Measurements from ENCODE around the gene QSER1.
"Not testable (repeated sequence)": the region's sequence is repeated elsewhere in the genome, so short reads cannot be mapped to it uniquely, and the experiment has no call there.

QSER1 gene

GRCh38 chr11:32892355-32893092, at the start of gene QSER1:
QSER1 (plus strand) TSS chr11:32892811; CDS start chr11:32893126, 315 bp downstream.
- peak; percentile 86 for DNase-seq

GRCh38 chr11:32843544-32843943, 49.1 kb upstream of the QSER1 start:
- no peak for DNase-seq

- DNase-seq, result no peak
Observed at GRCh38 chr11:32847511-32847910, 45.1 kb upstream of the QSER1 start.

GRCh38 chr11:32849761-32850160, 42.9 kb upstream of the QSER1 start:
- DNase-seq, result no peak

DNA sequence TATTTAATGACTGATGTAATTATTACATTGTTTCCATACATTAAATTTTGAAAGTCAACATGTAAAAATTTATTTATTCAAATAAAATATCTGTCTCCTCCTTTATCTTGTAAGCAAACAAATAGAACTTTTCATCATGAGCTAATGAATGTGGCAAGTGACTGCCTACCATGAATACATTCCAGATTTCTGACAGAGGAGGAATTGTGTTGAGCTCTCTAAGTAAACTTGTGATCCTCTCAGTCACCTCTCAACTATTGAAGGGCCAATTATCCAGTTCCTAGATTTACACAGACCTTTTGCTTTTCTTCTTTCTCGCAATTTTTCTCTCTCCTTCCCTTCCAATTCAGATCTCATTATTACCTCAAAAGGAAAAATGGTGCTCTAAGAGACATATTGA, 41.4 kb upstream of the QSER1 start:
- DNase-seq, result no peak

GRCh38 chr11:32852207-32852606, 40.4 kb upstream of the QSER1 start:
- DNase-seq, result no peak

- DNase-seq, result no peak
Observed at GRCh38 chr11:32855601-32856000, 37.0 kb upstream of the QSER1 start.

GRCh38 chr11:32858731-32859130, 33.9 kb upstream of the QSER1 start:
- DNase-seq, result no peak

GRCh38 chr11:32861850-32862577, 30.6 kb upstream of the QSER1 start:
- no peak for DNase-seq

DNA sequence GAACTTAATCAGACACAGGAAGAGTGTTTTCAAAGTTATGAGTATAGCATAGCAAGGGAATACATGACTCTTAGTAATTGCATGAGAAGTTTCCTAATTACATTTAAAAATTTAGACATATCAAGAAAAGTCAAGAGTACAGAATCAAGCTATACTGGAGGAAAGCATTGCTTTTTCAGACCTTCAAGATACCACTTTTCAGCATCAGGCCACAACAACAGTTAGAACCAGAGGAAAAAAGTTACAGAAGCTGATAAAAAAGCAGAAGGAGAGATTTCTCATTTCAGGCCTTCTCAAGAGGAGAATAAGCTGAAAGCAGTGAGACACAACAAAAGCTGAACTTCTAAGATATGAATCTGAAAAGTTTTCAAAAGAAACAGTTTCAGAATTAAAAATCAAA, 28.1 kb upstream of the QSER1 start:
- DNase-seq, result no peak

GRCh38 chr11:32868752-32869151, 23.9 kb upstream of the QSER1 start:
- not testable (repeated sequence) for DNase-seq

GRCh38 chr11:32870676-32871075, 21.9 kb upstream of the QSER1 start:
- DNase-seq, result peak; percentile 41

GRCh38 chr11:32874132-32874531, 18.5 kb upstream of the QSER1 start:
- no peak for DNase-seq

GRCh38 chr11:32881286-32881685, 11.3 kb upstream of the QSER1 start:
- no peak for DNase-seq

- no peak for DNase-seq
Observed at GRCh38 chr11:32883421-32883820, 9.2 kb upstream of the QSER1 start.

GRCh38 chr11:32884023-32884422, 8.6 kb upstream of the QSER1 start:
- DNase-seq, result no peak

DNA sequence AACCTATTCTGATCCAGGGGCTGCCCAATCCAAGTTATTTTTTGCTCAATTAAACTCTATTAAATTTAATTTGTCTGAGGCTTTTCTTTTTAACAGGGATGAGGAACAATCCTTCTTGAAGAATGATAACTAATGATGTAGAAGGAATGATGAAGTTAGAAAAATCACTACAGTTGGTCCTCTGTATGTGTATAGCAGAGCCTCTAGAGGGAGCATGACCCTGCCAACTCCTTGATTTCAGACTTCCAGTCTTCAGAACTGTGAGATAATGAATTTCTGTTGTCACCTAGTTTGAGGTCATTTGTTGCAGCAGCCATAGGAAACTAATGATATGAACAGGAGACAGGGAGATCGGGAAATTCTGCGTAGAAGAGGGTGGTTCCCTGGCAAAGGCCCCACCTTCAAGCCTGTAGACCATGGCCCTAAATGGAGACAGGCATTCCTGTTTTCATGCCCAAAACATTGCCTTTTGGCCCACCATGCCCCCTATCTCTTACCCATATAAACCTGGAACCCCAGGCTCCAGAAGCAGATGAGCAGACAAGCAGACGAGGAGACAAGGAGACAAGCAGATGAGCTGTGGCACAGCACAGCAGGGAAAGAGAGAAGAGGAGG, 7.7 kb upstream of the QSER1 start:
- no peak for DNase-seq

DNA sequence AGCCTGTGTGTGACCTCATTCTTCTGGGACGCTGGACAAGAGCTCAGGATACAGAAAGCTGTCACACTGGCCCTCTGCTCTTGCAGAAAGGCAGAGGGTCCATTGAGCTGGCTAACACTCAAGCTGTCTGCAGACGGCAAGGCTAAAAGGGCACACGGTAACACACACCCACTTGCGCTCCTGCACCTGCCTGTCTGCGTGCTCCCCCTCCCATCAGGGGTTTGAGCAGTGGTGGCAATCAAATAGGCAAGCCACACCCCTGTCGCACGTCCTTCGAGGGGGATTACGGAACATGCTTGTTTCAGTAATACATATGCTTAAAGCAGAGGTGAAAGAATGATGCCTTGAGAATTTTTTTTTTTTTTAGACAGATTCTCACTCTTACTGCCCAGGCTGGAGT, 7.1 kb upstream of the QSER1 start:
- DNase-seq, result no peak

DNA sequence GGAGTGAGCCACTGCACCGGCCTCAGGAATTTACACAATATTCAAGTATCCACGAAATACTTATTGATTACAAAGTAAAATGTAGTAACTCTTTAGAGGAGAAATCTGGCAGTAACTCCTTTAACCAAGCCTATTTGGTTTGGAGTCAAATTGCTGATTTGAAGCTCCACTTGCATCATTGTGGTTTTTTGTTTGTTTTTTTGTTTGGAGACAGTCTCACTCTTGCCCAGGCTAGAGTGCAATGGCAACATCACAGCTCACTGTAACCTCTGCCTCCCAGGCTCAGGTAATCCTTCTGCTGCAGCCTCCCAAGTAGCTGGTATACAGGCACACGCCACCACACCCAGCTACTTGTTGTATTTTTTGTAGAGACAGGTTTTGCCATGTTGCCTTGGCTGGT, 6.4 kb upstream of the QSER1 start:
- DNase-seq, result no peak

GRCh38 chr11:32887707-32888383, 4.8 kb upstream of the QSER1 start:
- DNase-seq, result not testable (repeated sequence)

DNA sequence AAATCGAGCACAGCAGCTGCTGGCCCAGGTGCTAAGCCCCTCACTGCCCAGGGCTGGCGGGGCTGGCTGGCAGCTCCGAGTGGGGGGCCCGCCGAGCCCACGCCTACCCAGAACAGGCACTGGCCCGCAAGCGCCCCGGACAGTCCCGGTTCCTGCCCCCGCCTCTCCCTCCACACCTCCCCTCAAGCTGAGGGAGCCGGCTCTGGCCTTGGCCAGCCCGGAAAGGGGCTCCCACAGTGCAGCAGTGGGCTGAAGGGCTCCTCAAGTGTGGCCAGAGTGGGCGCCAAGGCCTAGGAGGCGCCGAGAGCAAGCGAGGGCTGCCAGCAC, 4.3 kb upstream of the QSER1 start:
- DNase-seq, result not testable (repeated sequence)

DNA sequence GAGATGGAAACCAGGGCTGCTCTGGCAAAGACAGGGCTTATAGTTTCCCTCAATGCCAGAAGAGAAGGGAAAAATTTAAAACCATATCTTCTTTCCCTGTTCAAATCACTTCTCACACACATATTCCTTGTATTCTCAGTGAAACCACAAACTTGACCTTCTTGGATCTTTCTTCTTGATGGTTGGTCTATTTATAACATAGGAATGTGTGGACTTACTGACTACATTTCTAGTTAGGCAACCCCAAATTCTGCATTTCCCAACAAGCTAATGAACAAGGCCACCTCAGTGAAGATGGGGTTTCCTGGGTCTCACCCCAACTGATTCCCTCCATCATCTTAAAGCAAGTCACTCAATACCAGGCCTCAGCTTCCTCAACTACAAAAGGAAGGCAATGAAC, 3.8 kb upstream of the QSER1 start:
- DNase-seq, result no peak

- DNase-seq, result no peak
Observed at GRCh38 chr11:32890843-32891656, 1.6 kb upstream of the QSER1 start.

Data from 8988T (cell line).